NAMALWA (cell line): ENCODE results near the gene AUTS2.
"Not testable (repeated sequence)": the region's sequence is repeated elsewhere in the genome, so short reads cannot be mapped to it uniquely, and the experiment has no call there.

Experiments used
- DNase-seq: peaks from one replicate; pipeline ENCODE4 v3.0.0-alpha.2; 2015; ENCODE audit warnings: low spot score

AUTS2 gene

DNA sequence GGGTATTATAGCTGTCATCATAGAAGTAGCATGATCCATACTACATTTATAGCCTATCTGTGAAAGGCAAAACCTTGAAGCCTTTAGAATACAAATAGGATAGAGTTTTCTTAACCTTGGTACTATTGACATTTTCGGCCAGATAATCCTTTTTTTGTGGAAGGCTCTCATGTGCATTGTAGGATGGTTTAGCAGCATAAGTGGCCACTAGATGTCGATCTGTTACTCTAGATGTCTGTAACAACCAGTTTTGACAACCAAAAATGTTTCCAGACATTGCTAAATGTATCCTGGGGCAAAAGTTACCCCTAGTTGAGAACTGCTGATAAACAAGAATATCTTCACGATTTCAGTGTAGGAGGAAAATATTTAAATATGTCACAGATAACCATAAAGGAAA lies 1214.2 kb downstream of the AUTS2 start:
- DNase-seq, result peak; percentile 49

DNA sequence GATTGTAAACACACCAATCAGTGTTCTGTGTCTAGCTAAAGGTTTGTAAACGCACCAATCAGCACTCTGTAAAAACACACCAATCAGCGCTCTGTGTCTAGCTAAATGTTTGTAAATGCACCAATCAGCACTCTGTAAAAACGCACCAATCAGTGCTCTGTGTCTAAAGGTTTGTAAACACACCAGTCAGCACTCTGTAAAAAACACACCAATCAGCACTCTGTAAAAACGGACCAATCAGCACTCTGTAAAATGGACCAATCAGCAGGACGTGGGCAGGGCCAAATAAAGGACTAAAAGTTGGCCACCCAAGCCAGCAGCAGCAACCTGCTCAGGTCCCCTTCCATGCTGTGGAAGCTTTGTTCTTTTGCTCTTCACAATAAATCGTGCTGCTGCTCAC lies 1224.2 kb downstream of the AUTS2 start:
- DNase-seq, result not testable (repeated sequence)

DNA sequence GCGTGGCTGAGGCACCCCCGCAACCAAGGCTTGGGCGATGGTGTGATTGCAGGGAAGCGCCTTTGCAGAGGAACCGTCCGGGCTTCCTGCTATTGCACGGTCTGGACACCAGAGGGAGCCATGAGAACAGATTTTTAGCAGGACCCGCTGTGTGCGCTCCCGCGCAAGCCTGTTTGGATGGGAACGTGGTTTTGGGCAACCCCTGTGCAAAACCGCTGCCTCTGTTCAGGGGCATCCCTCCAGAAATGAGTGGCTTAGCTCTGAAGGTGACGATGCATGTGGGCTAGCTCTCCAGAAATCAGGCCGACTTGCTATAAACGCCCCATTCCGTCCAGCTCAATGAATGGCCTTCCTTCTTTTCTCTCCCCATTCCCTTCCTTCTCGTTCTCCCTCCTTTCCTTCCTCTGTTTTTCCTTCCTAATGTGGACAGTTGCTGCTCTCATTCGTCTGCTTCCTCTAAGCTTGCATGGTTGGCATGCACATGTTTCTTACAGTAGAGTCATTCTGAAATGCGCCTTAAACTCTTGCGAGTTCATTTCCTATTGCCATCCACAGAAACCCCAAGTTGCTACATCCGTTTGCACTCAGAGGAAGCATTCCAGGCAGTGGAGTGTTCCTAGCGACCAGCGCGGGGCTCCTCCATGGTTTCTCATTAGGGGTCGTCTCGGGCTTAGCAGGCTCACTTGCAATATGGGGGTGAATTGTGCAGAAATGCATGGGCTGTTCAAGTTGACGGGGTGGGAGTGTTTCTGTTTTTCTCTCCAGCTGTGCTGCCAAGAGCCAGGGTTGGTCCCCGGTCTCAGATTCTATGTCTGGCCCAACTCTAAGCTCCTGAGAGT lies 1231.2 kb downstream of the AUTS2 start:
- DNase-seq, result peak; percentile 61

DNA sequence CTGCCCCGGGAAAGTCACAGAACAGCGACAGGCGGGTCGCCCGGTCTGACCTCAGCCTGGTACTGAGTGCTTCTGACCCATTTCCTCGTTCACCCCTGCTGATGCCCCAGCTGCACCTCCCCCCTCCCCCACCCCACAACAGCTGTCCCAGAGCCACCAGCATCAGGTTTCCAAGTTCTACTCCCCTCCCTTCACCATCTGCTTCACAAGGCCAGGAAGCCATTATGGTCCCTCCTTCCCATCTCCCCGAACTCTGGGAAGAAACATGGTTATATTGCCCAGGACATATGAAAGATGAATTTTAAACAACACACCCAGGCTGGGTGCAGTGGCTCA lies 1231.8 kb downstream of the AUTS2 start:
- no peak for DNase-seq

DNA sequence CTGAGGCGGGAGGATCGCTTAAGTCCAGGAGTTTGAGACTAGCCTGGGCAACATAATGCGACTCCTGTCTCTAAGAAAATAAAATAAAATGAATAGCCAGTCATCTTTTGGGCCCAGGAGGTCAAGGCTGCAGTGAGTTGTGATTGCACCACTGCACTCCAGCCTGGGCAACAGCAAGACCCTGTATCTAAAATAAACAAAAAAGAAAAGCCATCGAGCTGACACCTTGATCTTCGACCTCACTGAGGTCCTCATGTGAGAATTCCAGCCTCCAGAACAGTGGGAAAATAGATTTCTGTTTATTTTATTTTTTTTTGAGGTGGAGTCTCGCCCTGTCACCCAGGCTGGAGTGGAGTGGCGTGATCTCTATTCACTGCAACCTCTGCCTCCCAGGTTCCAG lies 1232.2 kb downstream of the AUTS2 start:
- DNase-seq, result no peak

DNA sequence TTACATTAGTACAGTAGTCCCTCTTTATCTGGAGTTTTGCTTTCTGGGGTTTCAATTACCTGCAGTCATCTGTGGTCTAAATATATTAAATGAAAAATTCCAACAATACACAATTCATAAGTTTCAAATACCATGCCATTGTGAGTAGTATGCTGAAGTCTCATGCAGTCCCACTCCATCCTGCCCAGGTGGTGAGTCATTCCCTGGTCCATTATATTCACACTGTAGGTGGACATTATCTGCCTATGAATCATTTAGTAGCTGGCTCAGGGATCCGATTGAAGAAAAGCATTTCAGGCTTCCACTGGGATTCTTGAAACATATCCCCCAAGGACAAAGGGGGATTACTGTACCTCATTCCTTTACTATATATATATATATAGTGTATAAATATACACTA lies 1235.5 kb downstream of the AUTS2 start:
- no peak for DNase-seq

DNA sequence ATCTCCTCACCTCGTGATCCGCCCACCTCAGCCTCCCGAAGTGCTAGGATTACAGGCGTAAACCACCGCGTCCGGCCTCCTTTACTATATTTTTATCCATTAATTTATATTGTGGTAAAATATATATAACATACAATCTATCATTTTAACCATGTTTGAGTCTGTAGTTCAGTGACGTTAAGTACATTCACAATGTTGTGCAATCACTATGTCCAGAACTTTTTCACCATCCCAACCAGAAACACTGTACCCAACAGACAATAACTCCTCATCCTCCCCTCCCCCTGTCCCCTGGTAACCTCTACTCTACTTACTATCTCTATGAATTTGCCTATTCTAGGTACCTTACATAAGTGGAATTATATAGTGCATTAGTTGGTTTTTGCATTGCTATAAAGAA lies 1236.1 kb downstream of the AUTS2 start:
- no peak for DNase-seq

DNA sequence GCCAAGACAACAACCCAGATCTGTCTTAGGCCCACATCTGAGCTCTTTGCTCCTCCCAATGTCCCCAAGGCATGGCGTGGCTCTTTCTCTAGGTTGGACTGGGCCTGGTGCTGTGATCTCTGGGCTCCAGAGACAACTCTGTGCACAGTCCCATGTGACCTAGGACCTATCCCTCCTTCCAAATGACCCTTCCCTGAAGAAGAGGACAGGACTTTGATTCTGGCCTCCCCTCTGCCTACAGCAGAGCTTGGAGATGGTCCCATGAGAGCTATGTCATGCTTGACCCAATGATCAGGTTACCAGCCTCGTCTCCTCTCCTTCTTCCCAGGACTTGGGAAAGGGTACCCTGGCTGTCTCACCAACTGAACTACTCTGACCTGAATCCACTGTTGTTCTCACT lies 1237.4 kb downstream of the AUTS2 start:
- no peak for DNase-seq

DNA sequence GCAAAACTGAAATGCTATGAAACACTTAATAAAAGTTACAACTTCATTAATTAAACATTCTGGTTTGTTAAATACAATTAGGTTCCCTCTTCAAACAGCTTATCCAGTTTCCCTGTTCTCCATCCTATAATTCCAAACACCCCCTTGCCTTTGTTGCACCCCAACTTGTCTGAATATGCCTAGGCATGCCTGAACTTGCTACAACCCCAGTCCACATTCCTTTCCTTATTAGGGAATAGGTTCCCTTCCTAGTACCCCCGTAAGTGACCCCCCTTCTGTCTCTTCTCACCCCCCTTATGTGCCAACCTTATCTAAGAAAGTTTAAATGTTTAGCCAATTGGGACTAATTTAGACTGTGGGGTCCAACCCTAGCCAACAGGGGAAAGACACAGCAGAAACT lies 1238.0 kb downstream of the AUTS2 start:
- DNase-seq, result no peak

DNA sequence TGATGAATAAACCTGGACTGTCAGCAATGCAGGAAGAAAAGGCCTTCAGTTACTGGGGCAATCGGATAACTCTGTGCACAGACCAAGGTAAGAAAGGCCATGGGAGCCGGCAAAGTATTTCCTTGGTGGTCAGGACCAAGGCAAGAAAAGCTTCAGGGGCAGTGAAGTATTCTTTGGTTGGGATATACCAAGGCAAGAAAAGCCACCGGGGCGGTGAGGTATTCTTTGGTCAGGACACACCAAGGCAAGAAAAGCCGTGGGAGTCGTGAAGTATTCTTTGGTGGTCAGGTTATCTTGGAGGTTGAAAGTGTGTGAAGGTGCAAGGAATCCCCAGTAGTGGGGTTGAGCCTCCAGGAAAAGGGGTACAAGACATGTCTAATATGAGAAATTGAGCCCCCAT lies 1238.7 kb downstream of the AUTS2 start:
- no peak for DNase-seq

DNA sequence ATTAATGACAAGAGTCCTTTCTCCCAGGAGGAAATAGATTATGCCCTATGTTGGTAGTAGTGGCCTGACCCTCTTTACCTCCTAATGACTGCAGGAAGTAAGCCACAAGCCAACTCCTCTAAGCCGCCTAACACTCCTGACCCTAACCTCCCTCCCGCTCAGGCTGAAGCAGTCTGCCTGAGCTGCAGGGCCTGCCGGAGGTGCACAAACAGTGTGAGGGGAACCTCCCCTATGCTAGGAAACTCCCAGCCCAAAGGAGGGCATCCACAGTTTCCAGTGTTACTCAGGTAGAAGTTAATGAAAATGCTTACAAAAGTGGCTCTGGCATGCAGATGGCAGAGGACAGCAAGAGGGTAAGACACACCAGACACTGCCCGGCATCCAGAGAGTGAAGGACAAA lies 1239.3 kb downstream of the AUTS2 start:
- no peak for DNase-seq

DNA sequence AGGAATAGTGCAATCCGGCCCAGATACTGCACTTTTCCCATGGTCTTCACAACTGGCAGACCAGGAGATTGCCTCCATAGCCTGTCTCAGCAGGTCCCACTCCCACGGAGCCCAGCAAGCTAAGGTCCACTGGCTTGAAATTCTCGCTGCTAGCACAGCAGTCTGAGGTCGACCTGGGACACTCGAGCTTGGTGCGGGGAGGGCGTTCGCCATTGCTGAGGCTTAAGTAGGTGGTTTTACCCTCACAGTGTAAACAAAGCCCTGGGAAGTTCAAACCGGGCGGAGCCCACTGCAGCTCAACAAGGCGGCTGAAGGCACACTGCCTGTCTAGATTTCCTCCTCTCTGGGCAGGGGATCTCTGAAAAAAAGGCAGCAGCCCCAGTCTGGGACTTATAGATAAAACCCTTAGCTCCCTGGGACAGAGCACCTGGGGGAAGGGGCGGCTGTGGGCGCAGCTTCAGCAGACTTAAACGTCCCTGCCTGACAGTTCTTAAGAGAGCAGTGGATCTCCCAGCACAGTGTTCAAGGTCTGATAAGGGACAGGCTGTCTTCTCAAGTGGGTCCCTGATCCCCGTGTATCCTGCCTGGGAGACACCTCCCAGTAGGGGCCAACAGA lies 1240.1 kb downstream of the AUTS2 start:
- no peak for DNase-seq
